G401 (cell line): ENCODE measurements around the gene UNC45B. TPM values are rescaled to one million over a fixed set of nuclear protein-coding genes. Genes with fewer than 3 reads are reported as not detected.
"Not testable (repeated sequence)": the region's sequence is repeated elsewhere in the genome, so short reads cannot be mapped to it uniquely, and the experiment has no call there.

Experiments used
- DNase-seq: peaks from one replicate; pipeline ENCODE4 v3.0.0-alpha.2; 2015; ENCODE audit warnings: low spot score
- in situ Hi-C: cut with HindIII; loops from 2 replicates; pipeline ENCODE4 v1.10.0; 2016; ENCODE audit warnings: low sequenced_read_pairs, mixed read lengths
- total RNA-seq: library from RNA; depleted of rRNA; stranded (reverse); fragments of >200 nt; shearing (Covaris generic); gene quantifications from 2 replicates; pipeline ENCODE4 v1.2.3, GENCODE V29; 2014

UNC45B gene
- total RNA-seq, 1 experiment from 2014 or later, result not detected

GRCh38 chr17:35194001-35194400 is 46.4 kb downstream of the UNC45B start, which contains the start of gene SLC35G3:
Gene SLC35G3, minus strand, starts transcription at chr17:35194393. Its CDS starts 86 bp downstream, at chr17:35194307.
- in situ Hi-C loops, DNase-seq: not testable (repeated sequence)

- in situ Hi-C loops, DNase-seq: not testable (repeated sequence)
Measured at GRCh38 chr17:35195062-35195461, 47.4 kb downstream of the UNC45B start.

- DNase-seq, in situ Hi-C loops: not testable (repeated sequence)
Measured at GRCh38 chr17:35202582-35202981, 55.0 kb downstream of the UNC45B start.

GRCh38 chr17:35210741-35211140 is 63.1 kb downstream of the UNC45B start:
- in situ Hi-C loops, result no loop called here
- DNase-seq, result no peak

- in situ Hi-C loops, result no loop called here
- no peak for DNase-seq
Measured at GRCh38 chr17:35212668-35213067, 65.1 kb downstream of the UNC45B start.

- in situ Hi-C loops, result no loop called here
Measured at GRCh38 chr17:35213412-35213940, 65.9 kb downstream of the UNC45B start.

GRCh38 chr17:35214192-35214591 is 66.6 kb downstream of the UNC45B start:
- DNase-seq, result no peak
- in situ Hi-C loops, result no loop called here

More at GRCh38 chr17:35213412-35213940, 65.9 kb downstream of the UNC45B start:
- DNase-seq, result no peak

- in situ Hi-C loops, result no loop called here
- no peak for DNase-seq
Measured at GRCh38 chr17:35214631-35215273, 67.1 kb downstream of the UNC45B start.

GRCh38 chr17:35217107-35217506 is 69.5 kb downstream of the UNC45B start:
- in situ Hi-C loops, result no loop called here
- no peak for DNase-seq

GRCh38 chr17:35218915-35219314 is 71.3 kb downstream of the UNC45B start:
- in situ Hi-C loops, result no loop called here
- DNase-seq, result no peak

GRCh38 chr17:35222452-35222851 is 74.8 kb downstream of the UNC45B start:
- no peak for DNase-seq
- in situ Hi-C loops, result no loop called here

GRCh38 chr17:35224436-35224835 is 76.8 kb downstream of the UNC45B start:
- DNase-seq, result no peak
- in situ Hi-C loops, result no loop called here

GRCh38 chr17:35227546-35227945 is 79.9 kb downstream of the UNC45B start:
- in situ Hi-C loops, result no loop called here
- no peak for DNase-seq

GRCh38 chr17:35229638-35230037 is 82.0 kb downstream of the UNC45B start:
- in situ Hi-C loops, result no loop called here
- DNase-seq, result no peak

- DNase-seq, in situ Hi-C loops: not testable (repeated sequence)
Measured at GRCh38 chr17:35234315-35234714, 86.7 kb downstream of the UNC45B start.

- in situ Hi-C loops, result no loop called here
- DNase-seq, result no peak
Measured at GRCh38 chr17:35235289-35235688, 87.7 kb downstream of the UNC45B start.

GRCh38 chr17:35235917-35236316 is 88.3 kb downstream of the UNC45B start:
- in situ Hi-C loops, result no loop called here
- no peak for DNase-seq

GRCh38 chr17:35236821-35237220 is 89.2 kb downstream of the UNC45B start:
- DNase-seq, result no peak
- in situ Hi-C loops, result no loop called here

GRCh38 chr17:35238821-35239220 is 91.2 kb downstream of the UNC45B start:
- no peak for DNase-seq
- in situ Hi-C loops, result no loop called here
